Spleen (tissue), 7 donors: Measurements from ENCODE around the gene ZFYVE26.

Source experiments
- POLR2AphosphoS5 ChIP-seq, 3 donors: sonication (generic); formaldehyde crosslinking; IDR thresholded peaks; one replicate each; pipeline ENCODE4 v1.5.1; 2017; ENCODE audit warnings: antibody characterized with exemption in 3 of 3
- TF ChIP-seq, protein P1 (sequence below), 11 experiments: fragments of 200-600 bp in 7 of 11; fragments of 450-650 bp in 4 of 11; sonication (generic) in 4 of 11; IDR thresholded peaks in 8 of 11; conservative IDR thresholded peaks in 3 of 11; 1 replicate in 7 of 11; 2 replicates in 4 of 11; pipeline versions ENCODE4 v1.4.0 to v1.8.0; 2016 to 2021; ENCODE audit warnings: antibody characterized with exemption in 11 of 11, inconsistent platforms in 4 of 11, mild to moderate bottlenecking in 1 of 11
- donor health status: DM: no; HTN: no; CAD: no; lungs with moderate emphysema.
- donor health status: DM: no; HTN: no; CAD: no.
- donor health status: DM: no; HTN: no; CAD: no.

DNA sequence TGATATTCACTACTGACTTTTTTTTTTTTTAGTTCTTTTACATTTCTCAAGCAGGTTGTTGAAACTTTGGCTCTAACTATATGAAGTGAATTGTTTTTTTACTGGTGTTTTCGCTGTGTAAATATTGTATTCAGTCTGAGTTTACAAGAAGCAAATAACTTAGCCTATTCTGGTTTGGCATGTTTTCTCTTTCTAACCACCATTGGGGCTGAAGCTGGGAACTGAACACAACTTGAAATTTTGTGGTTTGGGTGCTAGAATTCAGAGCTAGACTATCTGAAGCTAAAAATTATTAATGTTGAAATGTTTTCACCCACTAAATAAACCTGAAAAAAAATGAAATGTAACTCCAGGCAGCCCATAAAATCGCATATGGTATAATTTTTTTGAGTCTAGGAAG, 40.4 kb upstream of the ZFYVE26 start:
- TF ChIP-seq, protein P1, sequence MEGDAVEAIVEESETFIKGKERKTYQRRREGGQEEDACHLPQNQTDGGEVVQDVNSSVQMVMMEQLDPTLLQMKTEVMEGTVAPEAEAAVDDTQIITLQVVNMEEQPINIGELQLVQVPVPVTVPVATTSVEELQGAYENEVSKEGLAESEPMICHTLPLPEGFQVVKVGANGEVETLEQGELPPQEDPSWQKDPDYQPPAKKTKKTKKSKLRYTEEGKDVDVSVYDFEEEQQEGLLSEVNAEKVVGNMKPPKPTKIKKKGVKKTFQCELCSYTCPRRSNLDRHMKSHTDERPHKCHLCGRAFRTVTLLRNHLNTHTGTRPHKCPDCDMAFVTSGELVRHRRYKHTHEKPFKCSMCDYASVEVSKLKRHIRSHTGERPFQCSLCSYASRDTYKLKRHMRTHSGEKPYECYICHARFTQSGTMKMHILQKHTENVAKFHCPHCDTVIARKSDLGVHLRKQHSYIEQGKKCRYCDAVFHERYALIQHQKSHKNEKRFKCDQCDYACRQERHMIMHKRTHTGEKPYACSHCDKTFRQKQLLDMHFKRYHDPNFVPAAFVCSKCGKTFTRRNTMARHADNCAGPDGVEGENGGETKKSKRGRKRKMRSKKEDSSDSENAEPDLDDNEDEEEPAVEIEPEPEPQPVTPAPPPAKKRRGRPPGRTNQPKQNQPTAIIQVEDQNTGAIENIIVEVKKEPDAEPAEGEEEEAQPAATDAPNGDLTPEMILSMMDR (IDR thresholded peaks at IDR 0.05 in 8 of 11, conservative IDR thresholded peaks at IDR 0.05 in 3 of 11) = no peak
- TF ChIP-seq POLR2AphosphoS5 (IDR thresholded peaks at IDR 0.05) = no peak
